Kidney epithelial cell (primary cell): Measurements from ENCODE around the gene F8. TPM values are rescaled to one million over a fixed set of nuclear protein-coding genes. Genes with fewer than 3 reads are reported as not detected.

ENCODE experiments used
- DNase-seq: peaks from one replicate; pipeline ENCODE4 v3.0.0-alpha.2; 2010; ENCODE audit warnings: low read depth
- H3K27me3 ChIP-seq: 2 replicates; pipeline ENCODE4 v1.6.0; 2011; ENCODE audit warnings: low read length; ENCODE audit not compliant: control insufficient read depth, insufficient read depth
- H3K36me3 ChIP-seq: 2 replicates; pipeline ENCODE4 v1.5.1; 2011; ENCODE audit warnings: low read length; ENCODE audit not compliant: control insufficient read depth, insufficient read depth
- H3K4me3 ChIP-seq: 2 replicates; pipeline ENCODE4 v1.5.1; 2011; ENCODE audit warnings: low read depth, mild to moderate bottlenecking, control low read depth, low read length
- CTCF ChIP-seq: IDR thresholded peaks from 2 replicates; pipeline ENCODE4 v1.5.1; 2011; ENCODE audit warnings: mild to moderate bottlenecking, moderate library complexity, low read length, control low read depth, inconsistent platforms; ENCODE audit not compliant: insufficient read depth, poor library complexity, severe bottlenecking
- total RNA-seq: library from RNA; depleted of rRNA; stranded (reverse); fragments of >200 nt; gene quantifications from 2 replicates; pipeline ENCODE4 v1.2.3, GENCODE V29; 2015

The F8 gene
- total RNA-seq, 1 donor from 2014 or later = 3.3 TPM

- peak overlapping the region; percentile 58 for H3K4me3 ChIP-seq
- H3K36me3 ChIP-seq = no peaks in the 10 kb centered on the region
- no peak for TF ChIP-seq CTCF
- DNase-seq = no peak
- H3K27me3 ChIP-seq = no peaks in the 10 kb centered on the region
Observed at GRCh38 chrX:154805696-154806091, 216.8 kb downstream of the F8 start.

GRCh38 chrX:154804957-154805695 lies 217.4 kb downstream of the F8 start, which contains the start of gene MPP1:
TSS of gene MPP1 (minus strand) at chrX:154805485. CDS start at chrX:154805373, 112 bp downstream.
- Histone ChIP-seq H3K36me3 (no peaks in the 10 kb centered on the region), H3K27me3 (no peaks in the 10 kb centered on the region), H3K4me3 (peak within 1 kb of the TSS; percentile 58)
- no peak for DNase-seq
- no peak for TF ChIP-seq CTCF

GRCh38 chrX:154804261-154804956 lies 218.1 kb downstream of the F8 start:
- no peak for TF ChIP-seq CTCF
- no peaks in the 10 kb centered on the region for H3K36me3 ChIP-seq
- no peaks in the 10 kb centered on the region for H3K27me3 ChIP-seq
- H3K4me3 ChIP-seq = peak overlapping the region; percentile 58
- DNase-seq = no peak

GRCh38 chrX:154802947-154803346 lies 219.6 kb downstream of the F8 start:
- no peak overlapping the region for H3K4me3 ChIP-seq
- DNase-seq = no peak
- no peaks in the 10 kb centered on the region for H3K27me3 ChIP-seq
- TF ChIP-seq CTCF = no peak
- no peaks in the 10 kb centered on the region for H3K36me3 ChIP-seq

- no peak for DNase-seq
- no peaks in the 10 kb centered on the region for H3K36me3 ChIP-seq
- H3K4me3 ChIP-seq = no peak overlapping the region
- H3K27me3 ChIP-seq = no peaks in the 10 kb centered on the region
- TF ChIP-seq CTCF = no peak
Observed at GRCh38 chrX:154800478-154801210, 221.9 kb downstream of the F8 start.
